NCI-H1092 treated with DMSO at 0.1 percent for 48 hours (cell line): ENCODE measurements around the gene NOTCH1.
"Not testable (repeated sequence)": the region's sequence is repeated elsewhere in the genome, so short reads cannot be mapped to it uniquely, and the experiment has no call there.

Source experiments
- DNase-seq: peaks from one replicate; lab custom pipeline; 2025; lab: John Stamatoyannopoulos, UW

Gene NOTCH1

DNA sequence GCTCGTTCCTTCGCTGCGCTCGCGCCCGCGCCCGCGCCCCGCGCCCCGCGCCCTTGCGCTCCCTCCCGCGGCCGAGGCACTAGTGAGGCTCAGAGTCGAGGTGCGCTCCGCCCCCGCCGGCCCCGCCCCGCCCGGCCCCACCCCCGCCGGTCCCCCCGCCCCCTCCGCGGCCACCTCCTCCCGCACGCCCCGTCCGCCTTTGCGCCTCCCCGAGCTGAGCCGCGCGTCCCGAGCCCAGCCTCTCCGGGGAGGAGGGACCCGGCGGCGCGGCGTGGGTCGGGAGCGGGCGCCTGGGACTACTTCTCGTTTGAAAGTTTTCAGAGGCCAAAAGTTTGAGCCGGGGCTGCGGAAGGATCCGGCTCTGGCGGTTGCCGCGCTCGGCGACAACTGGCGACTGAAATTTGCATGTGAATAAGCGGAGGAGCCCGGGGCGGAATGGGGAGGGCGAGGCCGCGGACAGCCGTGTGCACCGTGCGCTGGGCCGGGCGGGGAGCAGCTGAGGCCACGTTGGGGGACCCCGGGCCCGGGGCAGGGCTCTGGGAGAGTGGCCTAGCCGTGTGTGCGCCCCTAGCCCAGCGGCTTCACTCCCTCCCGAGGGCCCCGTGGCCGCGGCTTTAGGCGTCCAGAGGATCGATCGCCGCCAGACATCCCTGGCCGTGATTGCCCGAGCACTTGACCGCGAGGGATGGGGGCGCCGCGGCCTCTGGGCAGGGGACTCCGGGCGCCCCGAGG, at the start of gene NOTCH1:
NOTCH1 (minus strand) TSS at position 84 of the 732 bp plus-strand sequence. CDS start 262 bp downstream, outside the sequence.
- no peak for DNase-seq

GRCh38 chr9:136594492-136594891, 48.6 kb upstream of the NOTCH1 start:
- no peak for DNase-seq

DNA sequence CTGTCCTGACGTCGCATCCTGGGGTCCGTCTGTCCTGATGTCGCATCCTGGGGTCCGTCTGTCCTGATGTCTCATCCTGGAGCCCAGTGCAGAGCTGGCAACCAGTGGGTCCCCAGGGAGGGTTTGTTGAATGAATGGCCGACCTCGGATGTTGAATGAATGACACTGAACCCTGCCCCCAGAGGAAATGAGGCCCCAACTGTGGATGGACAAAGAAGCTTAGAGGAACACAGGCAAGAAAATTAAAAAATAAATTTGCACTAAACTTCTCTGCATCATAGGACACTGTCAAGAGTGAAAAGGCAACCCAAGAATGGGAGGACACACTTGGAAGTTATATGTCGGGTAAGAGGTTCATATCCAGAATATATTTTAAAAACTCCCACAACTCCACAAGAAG, 47.7 kb upstream of the NOTCH1 start:
- no peak for DNase-seq

DNA sequence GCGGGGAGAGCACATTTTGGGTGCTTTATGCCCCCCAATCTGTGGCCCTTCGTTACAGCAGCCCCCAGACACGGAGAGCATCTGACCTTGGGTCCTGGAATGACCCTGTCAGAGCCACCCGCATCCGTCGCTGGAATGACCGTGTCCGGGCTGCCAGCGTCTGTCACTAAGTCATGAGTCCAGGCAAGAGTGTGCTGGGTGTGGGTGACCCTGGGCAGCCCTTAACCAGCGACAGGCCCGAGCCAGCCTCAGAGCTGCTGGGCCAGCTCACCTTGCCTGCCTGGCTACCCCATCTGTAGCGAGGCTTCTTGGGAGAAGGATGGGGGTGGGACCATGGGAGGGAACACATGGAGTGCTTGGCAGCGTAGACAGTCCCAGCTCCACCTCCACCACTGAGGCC, 46.8 kb upstream of the NOTCH1 start:
- DNase-seq: no peak

GRCh38 chr9:136590821-136591752, 45.2 kb upstream of the NOTCH1 start:
- DNase-seq: no peak

DNA sequence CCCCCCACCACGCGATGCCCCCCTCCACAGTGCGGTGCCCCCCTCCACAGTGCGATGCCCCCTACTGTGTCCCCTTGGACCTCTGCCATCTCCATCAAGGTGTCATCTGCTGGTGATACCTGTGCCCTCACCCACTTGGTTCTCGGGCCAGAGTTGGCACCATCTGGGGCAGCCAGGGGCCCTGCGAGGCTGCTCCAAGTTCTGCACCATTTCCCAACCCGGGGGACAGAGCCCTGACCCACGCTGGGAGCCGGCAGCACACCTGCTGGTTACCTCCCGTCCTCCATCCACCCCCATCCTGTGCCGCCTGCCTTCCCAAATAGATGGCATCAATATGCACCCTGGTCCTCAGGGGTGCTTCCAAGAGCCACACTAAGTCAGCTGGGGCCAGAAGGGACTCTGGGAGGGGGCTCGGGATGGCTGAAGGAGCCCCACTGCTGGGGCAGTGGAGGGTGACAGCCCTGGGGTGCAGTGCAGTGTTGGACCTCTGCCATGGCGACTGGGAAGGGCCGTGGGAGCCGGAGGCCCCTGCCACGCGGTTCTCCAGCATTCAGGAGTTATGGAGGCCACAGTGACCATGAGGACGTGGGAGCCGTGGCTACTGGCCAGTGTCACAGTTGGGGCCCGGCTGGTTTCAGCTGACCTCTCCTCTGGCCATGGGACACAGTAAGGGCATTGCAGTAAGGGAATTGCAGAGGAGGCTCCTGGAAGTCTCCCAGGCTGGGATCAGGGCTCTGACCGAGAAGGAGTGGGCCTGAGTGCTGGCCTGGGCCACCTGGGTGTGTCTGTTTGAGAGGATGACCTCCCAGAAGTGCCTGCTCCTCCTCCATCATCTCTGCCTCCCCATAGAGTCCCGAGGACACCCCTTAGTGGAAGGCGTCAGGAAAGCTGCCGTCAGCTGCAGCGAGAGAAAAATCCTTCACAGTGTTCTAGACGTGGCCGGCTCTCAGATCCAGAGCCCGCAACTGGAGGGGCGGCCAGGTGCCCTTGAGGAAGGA, 44.2 kb upstream of the NOTCH1 start:
- no peak for DNase-seq

GRCh38 chr9:136588663-136589464, 43.0 kb upstream of the NOTCH1 start:
- DNase-seq: no peak

GRCh38 chr9:136587944-136588662, 42.3 kb upstream of the NOTCH1 start:
- no peak for DNase-seq

DNA sequence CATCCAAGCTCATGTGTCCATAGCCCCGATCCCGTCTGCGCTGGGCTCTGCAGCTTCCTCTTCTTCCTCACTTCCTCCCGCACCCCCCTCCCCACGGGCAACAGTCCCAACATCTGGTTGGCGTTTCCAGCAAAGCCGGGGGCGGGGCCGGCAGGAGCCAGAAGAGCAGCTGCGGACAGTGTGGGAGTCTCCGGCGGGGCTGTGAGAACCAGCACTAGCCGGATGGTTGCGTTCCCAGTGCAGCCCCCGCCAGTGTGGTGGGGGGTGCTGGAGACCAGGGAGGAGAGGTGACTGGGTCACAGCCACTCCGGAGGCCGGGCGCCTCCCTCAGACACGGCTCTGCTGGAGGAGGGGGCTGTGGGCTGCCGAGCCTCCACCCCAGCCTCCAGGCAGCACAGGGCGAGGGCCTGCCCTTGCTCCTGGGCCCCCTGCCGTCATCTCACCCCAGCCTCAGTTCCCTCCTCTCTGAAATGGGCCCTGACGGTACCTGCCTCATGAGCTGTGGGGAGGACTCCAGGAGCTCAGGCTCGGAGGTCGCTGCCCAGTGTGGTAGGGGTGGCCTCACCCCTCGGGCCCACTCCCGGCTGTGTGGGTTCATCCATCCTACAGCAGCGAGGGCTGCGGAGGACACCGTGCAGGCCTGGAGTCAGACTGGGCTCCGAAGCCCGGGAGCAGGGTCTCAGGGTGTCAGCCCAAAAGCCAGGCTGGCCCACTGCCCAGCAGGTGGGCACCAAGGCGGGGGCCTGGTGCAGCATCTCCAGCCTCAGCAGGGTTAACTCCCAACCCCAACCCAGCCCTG, 41.5 kb upstream of the NOTCH1 start:
- DNase-seq: no peak

DNA sequence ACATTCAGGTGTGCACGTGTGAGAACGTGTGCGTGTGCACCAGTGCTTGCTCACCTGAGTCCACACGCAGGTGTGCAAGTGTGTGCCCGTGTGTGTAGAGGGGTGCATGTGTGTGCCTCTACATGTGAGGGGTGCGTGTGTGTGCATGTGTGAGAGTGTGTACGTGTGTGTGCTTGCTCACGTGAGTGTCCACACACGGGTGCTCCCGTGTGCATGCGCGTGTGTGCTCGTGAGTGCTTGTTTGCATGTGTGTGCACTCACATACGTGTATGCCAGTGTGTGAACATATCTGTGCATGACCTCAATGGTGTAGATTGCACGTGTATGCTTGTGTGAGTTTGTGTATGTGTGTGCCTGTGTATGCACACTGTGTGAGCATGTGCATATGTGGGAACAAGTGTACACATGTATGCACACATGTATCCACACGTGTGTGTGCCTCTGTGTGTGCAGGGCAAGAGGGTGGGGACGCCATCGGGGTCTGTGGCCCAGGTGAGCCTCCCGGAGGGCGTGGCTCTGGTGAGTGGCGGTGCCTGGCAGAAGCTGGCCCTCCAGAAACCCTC, 40.6 kb upstream of the NOTCH1 start:
- no peak for DNase-seq

DNA sequence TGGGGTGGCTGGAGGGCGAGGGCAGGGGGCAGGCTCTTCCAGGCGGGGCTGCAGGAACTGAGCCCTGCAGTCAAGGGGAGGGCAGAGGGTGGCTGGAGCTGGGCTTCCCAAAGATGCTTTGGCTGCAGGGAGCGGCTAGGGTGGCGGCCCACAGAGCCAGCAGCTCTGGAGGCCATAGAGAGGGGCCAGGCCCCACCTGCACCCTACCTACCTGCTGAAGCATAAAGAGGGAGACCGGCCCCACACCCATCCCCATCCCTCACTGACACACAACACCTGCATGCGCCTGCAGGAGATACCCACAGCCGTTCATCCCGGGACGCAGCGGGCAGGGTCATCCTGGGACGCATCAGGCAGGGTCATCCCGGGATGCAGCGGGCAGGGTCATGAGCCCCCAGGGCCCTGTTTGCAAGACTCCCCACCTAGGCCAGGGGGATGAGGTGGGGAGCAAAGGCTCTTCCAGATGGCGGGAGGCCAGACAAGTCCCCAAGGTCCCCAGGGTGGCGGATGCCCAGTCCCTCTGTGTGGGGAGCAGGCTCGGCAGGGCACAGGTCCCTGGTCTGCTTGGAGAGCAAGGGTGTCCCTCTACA, 39.8 kb upstream of the NOTCH1 start:
- no peak for DNase-seq

- DNase-seq: no peak
Measured at GRCh38 chr9:136584934-136585333, 39.1 kb upstream of the NOTCH1 start.

DNA sequence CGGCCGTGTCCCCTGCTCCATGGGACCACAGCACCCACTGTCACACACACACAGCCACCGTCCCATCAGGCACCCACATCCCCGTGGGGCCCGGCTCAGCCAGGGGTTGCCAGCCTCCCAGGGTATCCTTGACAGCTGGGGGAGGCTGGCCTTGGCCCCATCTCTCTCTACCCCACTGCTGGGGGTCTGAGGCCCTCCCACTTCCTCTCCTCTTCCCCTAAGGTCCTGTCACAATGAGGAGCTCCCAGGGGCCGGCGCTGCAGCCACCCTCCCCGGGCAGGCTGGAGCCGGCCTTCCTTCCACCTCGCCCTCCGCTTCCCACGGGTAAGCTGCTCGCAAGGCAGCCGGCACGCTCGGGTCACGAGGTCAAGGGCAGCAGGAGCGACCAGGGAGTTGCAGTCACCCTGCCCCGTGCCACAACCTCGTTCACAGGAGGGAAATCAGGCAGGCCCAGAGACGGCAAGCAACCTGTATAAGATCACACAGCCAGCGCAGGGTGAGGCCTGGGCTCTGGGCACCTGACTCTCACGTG, 38.6 kb upstream of the NOTCH1 start:
- DNase-seq: no peak

GRCh38 chr9:136582977-136583735, 37.3 kb upstream of the NOTCH1 start:
- DNase-seq: no peak

- DNase-seq: no peak
Measured at GRCh38 chr9:136581614-136582447, 36.0 kb upstream of the NOTCH1 start.

DNA sequence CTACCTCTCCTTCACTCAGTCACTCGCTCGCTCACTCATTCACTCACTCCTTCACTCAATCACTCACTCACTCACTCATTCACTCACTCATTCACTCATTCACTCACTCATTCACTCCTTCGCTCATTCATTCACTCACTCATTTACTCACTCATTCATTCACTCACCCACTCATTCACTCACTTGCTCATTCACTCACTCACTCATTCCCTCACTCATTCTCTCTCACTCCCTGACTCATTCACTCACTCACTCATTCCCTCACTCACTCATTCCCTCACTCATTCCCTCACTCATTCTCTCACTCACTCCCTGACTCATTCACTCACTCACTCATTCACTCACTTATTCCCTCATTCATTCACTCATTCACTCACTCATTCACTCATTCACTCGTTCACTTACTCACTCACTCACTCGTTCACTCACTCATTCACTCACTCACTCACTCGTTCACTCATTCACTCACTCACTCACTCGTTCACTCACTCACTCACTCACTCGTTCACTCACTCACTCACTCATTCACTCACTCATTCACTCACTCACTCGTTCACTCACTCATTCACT, 33.9 kb upstream of the NOTCH1 start:
- not testable (repeated sequence) for DNase-seq
